Uterus (tissue), 4 donors: ENCODE results near the gene ATP5F1E. TPM values are rescaled to one million over a fixed set of nuclear protein-coding genes. Genes with fewer than 3 reads are reported as not detected.

Source experiments
- DNase-seq, 2 donors: peaks; one replicate each; pipeline ENCODE4 v3.0.0-alpha.2; 2019 to 2020
- H3K27ac ChIP-seq, 2 donors: fragments of 200-600 bp; sonication (generic); 1 replicate in 1 of 2; 2 replicates in 1 of 2; pipeline ENCODE4 v1.5.1; 2016 to 2018
- H3K27me3 ChIP-seq, 2 donors: fragments of 200-600 bp; sonication (generic); one replicate each; pipeline ENCODE4 v1.5.1; 2018 to 2019; ENCODE audit warnings: control low read depth in 1 of 2
- H3K36me3 ChIP-seq, 2 donors: fragments of 200-600 bp; sonication (generic); one replicate each; pipeline ENCODE4 v1.5.1; 2019; ENCODE audit warnings: control low read depth in 1 of 2
- H3K4me1 ChIP-seq, 2 donors: fragments of 200-600 bp; sonication (generic); one replicate each; pipeline ENCODE4 v1.5.1; 2018 to 2019; ENCODE audit warnings: control low read depth in 1 of 2
- H3K4me3 ChIP-seq, 2 donors: fragments of 200-600 bp; sonication (generic); 1 replicate in 1 of 2; 2 replicates in 1 of 2; pipeline ENCODE4 v1.5.1; 2018 to 2019; ENCODE audit warnings: mild to moderate bottlenecking in 1 of 2
- H3K9me3 ChIP-seq, 2 donors: fragments of 200-600 bp; sonication (generic); one replicate each; pipeline ENCODE4 v1.5.1; 2019; ENCODE audit warnings: control low read depth in 1 of 2
- POLR2A ChIP-seq, 2 donors: fragments of 450-650 bp; IDR thresholded peaks; one replicate each; pipeline ENCODE4 v1.6.1; 2016; ENCODE audit warnings: antibody characterized with exemption in 2 of 2, mild to moderate bottlenecking in 1 of 2, moderate library complexity in 1 of 2
- intact Hi-C: fragments of 100-400 bp; cut with DNase I; formaldehyde crosslinking; loops from one replicate; pipeline ENCODE4 v1.15.1; 2023; ENCODE audit warnings: low total_unique reads
- total RNA-seq, 4 donors: library from RNA; depleted of rRNA in 3 of 4; stranded (reverse); fragments of >200 nt in 3 of 4; gene quantifications; one replicate each; pipeline versions ENCODE4 v1.1.0 to v1.2.4, GENCODE V29; 2014 to 2023
- TF ChIP-seq, protein P1 (sequence below), 4 experiments: fragments of 200-600 bp in 2 of 4; fragments of 450-650 bp in 2 of 4; sonication (generic) in 2 of 4; IDR thresholded peaks; one replicate each; pipeline ENCODE4 v1.5.1; 2016 to 2019; ENCODE audit warnings: antibody characterized with exemption in 4 of 4, mild to moderate bottlenecking in 2 of 4, moderate library complexity in 1 of 4
- donor health status: DM: yes; HTN: yes; CAD: no.

The ATP5F1E gene
- total RNA-seq, 4 donors from 2014 or later, result 5.6 to 42.4 (median 21.1) TPM

DNA sequence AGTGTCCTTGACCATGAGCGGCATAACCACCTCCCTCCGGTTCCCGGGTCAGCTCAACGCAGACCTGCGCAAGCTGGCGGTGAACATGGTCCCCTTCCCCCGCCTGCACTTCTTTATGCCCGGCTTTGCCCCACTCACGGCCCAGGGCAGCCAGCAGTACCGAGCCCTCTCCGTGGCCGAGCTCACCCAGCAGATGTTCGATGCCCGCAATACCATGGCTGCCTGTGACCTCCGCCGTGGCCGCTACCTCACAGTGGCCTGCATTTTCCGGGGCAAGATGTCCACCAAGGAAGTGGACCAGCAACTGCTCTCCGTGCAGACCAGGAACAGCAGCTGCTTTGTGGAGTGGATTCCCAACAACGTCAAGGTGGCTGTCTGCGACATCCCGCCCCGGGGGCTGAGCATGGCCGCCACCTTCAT lies 8.0 kb downstream of the ATP5F1E start:
- H3K36me3 ChIP-seq, result no peaks in the 10 kb centered on the region
- DNase-seq, result no peak
- H3K27ac ChIP-seq, result no peak overlapping the region
- no peaks in the 10 kb centered on the region for H3K9me3 ChIP-seq
- H3K4me1 ChIP-seq, result peaks cover 0 to 3% of the 10 kb centered on the region in 2 donors
- H3K4me3 ChIP-seq, result no peak overlapping the region
- no peak for TF ChIP-seq POLR2A (IDR thresholded peaks at IDR 0.05)
- TF ChIP-seq, protein P1, sequence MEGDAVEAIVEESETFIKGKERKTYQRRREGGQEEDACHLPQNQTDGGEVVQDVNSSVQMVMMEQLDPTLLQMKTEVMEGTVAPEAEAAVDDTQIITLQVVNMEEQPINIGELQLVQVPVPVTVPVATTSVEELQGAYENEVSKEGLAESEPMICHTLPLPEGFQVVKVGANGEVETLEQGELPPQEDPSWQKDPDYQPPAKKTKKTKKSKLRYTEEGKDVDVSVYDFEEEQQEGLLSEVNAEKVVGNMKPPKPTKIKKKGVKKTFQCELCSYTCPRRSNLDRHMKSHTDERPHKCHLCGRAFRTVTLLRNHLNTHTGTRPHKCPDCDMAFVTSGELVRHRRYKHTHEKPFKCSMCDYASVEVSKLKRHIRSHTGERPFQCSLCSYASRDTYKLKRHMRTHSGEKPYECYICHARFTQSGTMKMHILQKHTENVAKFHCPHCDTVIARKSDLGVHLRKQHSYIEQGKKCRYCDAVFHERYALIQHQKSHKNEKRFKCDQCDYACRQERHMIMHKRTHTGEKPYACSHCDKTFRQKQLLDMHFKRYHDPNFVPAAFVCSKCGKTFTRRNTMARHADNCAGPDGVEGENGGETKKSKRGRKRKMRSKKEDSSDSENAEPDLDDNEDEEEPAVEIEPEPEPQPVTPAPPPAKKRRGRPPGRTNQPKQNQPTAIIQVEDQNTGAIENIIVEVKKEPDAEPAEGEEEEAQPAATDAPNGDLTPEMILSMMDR (IDR thresholded peaks at IDR 0.05), result no peak
- intact Hi-C loops, result no loop called here
- no peaks in the 10 kb centered on the region for H3K27me3 ChIP-seq

DNA sequence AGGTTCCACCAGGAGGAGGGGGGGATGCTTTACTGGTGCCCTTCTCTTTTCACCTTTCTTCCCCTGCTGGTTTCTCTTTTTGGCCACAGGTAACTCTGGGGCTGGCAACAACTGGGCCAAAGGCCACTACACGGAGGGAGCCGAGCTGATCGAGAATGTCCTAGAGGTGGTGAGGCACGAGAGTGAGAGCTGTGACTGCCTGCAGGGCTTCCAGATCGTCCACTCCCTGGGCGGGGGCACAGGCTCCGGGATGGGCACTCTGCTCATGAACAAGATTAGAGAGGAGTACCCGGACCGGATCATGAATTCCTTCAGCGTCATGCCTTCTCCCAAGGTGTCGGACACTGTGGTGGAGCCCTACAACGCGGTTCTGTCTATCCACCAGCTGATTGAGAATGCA lies 8.5 kb downstream of the ATP5F1E start:
- TF ChIP-seq POLR2A (IDR thresholded peaks at IDR 0.05), result no peak
- TF ChIP-seq, protein P1 (IDR thresholded peaks at IDR 0.05), result no peak
- no peaks in the 10 kb centered on the region for H3K36me3 ChIP-seq
- no peaks in the 10 kb centered on the region for H3K9me3 ChIP-seq
- H3K4me1 ChIP-seq, result peaks cover 0 to 3% of the 10 kb centered on the region in 2 donors
- intact Hi-C loops, result no loop called here
- no peak for DNase-seq
- no peaks in the 10 kb centered on the region for H3K27me3 ChIP-seq
- H3K4me3 ChIP-seq, result no peak overlapping the region
- H3K27ac ChIP-seq, result no peak overlapping the region

- TF ChIP-seq, protein P1 (IDR thresholded peaks at IDR 0.05), result no peak
- TF ChIP-seq POLR2A (IDR thresholded peaks at IDR 0.05), result no peak
Measured at GRCh38 chr20:59022754-59023153, 9.4 kb downstream of the ATP5F1E start.

DNA sequence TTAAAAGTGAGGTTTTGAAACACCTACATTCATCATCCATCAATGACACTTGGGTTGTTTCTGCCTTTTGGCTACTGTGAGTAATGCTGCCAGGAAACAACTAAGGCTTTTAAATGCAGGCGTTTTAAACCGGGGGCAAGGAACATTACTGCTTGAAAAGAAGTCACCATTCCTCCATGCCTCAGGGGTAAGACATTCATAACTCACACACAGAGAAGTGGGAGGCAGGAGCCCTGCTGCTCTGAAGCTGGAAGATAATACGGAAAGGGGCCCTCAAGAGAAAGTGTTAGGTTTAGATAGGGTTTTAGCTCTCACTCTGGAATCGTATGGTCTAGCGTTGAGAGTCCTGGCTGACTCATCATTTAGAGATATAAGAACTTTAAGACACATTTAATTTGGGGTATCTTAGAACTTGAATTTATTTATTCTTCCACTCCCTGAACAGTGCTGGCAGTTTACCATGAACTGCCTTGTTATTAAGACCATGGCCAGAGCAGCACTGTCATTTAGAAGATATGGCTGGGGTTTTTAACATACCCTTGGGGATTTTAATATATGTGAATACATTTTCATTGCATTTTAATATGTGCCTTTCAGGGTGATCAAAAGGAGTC lies 11.1 kb downstream of the ATP5F1E start:
- H3K9me3 ChIP-seq, result no peaks in the 10 kb centered on the region
- no peak for TF ChIP-seq POLR2A (IDR thresholded peaks at IDR 0.05)
- TF ChIP-seq, protein P1 (IDR thresholded peaks at IDR 0.05), result no peak
- no peaks in the 10 kb centered on the region for H3K36me3 ChIP-seq
- H3K27ac ChIP-seq, result no peak overlapping the region
- H3K4me1 ChIP-seq, result no peaks in the 10 kb centered on the region
- DNase-seq, result no peak
- no peaks in the 10 kb centered on the region for H3K27me3 ChIP-seq
- intact Hi-C loops, result no loop called here
- no peak overlapping the region for H3K4me3 ChIP-seq

More at GRCh38 chr20:59022754-59023153, 9.4 kb downstream of the ATP5F1E start:
- H3K27me3 ChIP-seq, result no peaks in the 10 kb centered on the region
- H3K27ac ChIP-seq, result no peak overlapping the region
- peaks cover 0 to 3% of the 10 kb centered on the region in 2 donors for H3K4me1 ChIP-seq
- H3K36me3 ChIP-seq, result no peaks in the 10 kb centered on the region
- H3K4me3 ChIP-seq, result no peak overlapping the region
- intact Hi-C loops, result no loop called here
- DNase-seq, result no peak
- no peaks in the 10 kb centered on the region for H3K9me3 ChIP-seq

DNA sequence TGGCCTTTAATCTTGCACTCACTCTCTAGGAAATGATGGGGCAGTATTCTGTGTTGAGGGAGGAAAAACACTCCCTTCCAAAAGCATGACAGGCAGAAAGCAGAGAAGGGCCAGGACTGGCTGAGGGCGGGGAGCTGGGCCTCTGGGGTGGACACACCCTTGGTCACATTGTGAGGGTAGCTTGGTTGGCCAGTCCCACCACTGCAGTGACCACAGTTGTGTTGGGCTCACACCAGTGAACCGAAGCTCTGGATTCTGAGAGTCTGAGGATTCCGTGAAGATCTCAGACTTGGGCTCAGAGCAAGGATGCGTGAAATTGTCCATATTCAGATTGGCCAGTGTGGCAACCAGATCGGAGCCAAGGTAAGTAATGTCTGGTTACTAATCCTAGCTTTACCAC lies 12.9 kb downstream of the ATP5F1E start, which contains the start of gene TUBB1:
TUBB1 (plus strand) TSS at position 213 of the 400 bp plus-strand sequence; CDS start at position 307, 94 bp downstream.
- no peak for DNase-seq

More for the DNA sequence above, 12.9 kb downstream of the ATP5F1E start, which contains the start of gene TUBB1:
- no peaks in the 10 kb centered on the region for H3K27me3 ChIP-seq
- H3K36me3 ChIP-seq, result no peaks in the 10 kb centered on the region
- no peaks in the 10 kb centered on the region for H3K4me1 ChIP-seq
- intact Hi-C loops, result no loop called here
- no peak within 1 kb of the TSS for H3K27ac ChIP-seq
- TF ChIP-seq, protein P1 (IDR thresholded peaks at IDR 0.05), result no peak
- TF ChIP-seq POLR2A (IDR thresholded peaks at IDR 0.05), result no peak
- H3K4me3 ChIP-seq, result no peak within 1 kb of the TSS
- H3K9me3 ChIP-seq, result no peaks in the 10 kb centered on the region
